ENCODE results near the gene PPARD.

The PPARD gene

GRCh38 chr6:35454391-35455110, 112.2 kb downstream of the PPARD start:
- H3K9me3 ChIP-seq: no peaks in the 10 kb centered on the region
- H3K4me3 ChIP-seq (ENCODE audit: low read depth, low read length): no peak overlapping the region
- TF ChIP-seq, protein P1, sequence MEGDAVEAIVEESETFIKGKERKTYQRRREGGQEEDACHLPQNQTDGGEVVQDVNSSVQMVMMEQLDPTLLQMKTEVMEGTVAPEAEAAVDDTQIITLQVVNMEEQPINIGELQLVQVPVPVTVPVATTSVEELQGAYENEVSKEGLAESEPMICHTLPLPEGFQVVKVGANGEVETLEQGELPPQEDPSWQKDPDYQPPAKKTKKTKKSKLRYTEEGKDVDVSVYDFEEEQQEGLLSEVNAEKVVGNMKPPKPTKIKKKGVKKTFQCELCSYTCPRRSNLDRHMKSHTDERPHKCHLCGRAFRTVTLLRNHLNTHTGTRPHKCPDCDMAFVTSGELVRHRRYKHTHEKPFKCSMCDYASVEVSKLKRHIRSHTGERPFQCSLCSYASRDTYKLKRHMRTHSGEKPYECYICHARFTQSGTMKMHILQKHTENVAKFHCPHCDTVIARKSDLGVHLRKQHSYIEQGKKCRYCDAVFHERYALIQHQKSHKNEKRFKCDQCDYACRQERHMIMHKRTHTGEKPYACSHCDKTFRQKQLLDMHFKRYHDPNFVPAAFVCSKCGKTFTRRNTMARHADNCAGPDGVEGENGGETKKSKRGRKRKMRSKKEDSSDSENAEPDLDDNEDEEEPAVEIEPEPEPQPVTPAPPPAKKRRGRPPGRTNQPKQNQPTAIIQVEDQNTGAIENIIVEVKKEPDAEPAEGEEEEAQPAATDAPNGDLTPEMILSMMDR (IDR thresholded peaks at IDR 0.05; ENCODE audit: low read depth, low read length): no peak
- no peaks in the 10 kb centered on the region; the same call in 1 of the 2 replicates for H3K27me3 ChIP-seq
- H3K36me3 ChIP-seq: peaks cover 11% of the 10 kb centered on the region
- no peak for DNase-seq
- H3K4me1 ChIP-seq: no peaks in the 10 kb centered on the region

GRCh38 chr6:35457907-35458306, 115.5 kb downstream of the PPARD start:
- Histone ChIP-seq H3K4me3 (ENCODE audit: low read depth, low read length) (no peak overlapping the region), H3K36me3 (peaks cover 17% of the 10 kb centered on the region), H3K9me3 (no peaks in the 10 kb centered on the region), H3K4me1 (no peaks in the 10 kb centered on the region), H3K27me3 (no peaks in the 10 kb centered on the region)
- TF ChIP-seq, protein P1 (IDR thresholded peaks at IDR 0.05; ENCODE audit: low read depth, low read length): no peak
- DNase-seq: no peak

DNA sequence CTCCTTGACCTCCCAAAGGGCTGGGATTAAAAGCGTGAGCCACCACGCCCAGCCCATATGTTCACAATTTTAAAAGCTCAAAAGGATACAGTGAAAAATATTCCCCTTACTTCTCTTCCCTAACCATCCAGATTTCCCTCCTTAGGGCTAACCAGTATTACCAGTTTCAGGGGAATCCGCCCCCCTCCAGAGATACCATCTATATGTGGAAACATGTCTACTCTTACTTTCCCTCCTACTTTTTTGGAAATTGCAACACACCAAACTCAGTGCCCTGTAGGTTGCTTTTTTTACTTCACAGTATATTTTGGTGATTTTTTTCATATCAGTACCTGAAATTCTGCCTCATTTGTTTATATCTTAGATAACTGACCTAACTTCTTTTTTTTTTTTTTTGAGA, 118.9 kb downstream of the PPARD start:
- Histone ChIP-seq H3K36me3 (peaks cover 12% of the 10 kb centered on the region), H3K9me3 (no peaks in the 10 kb centered on the region), H3K4me3 (ENCODE audit: low read depth, low read length) (no peak overlapping the region), H3K4me1 (no peaks in the 10 kb centered on the region), H3K27me3 (no peaks in the 10 kb centered on the region)
- TF ChIP-seq, protein P1 (IDR thresholded peaks at IDR 0.05; ENCODE audit: low read depth, low read length): no peak
- no peak for DNase-seq

- Histone ChIP-seq H3K4me1 (peaks cover 4% of the 10 kb centered on the region), H3K36me3 (peaks cover 9% of the 10 kb centered on the region; the same call in 1 of the 2 replicates), H3K4me3 (ENCODE audit: low read depth, low read length) (no peak overlapping the region), H3K27me3 (no peaks in the 10 kb centered on the region), H3K9me3 (no peaks in the 10 kb centered on the region)
- TF ChIP-seq, protein P1 (IDR thresholded peaks at IDR 0.05; ENCODE audit: low read depth, low read length): no peak
- DNase-seq: no peak
These were observed 120.9 kb downstream of the PPARD start for GRCh38 chr6:35463292-35463691.

DNA sequence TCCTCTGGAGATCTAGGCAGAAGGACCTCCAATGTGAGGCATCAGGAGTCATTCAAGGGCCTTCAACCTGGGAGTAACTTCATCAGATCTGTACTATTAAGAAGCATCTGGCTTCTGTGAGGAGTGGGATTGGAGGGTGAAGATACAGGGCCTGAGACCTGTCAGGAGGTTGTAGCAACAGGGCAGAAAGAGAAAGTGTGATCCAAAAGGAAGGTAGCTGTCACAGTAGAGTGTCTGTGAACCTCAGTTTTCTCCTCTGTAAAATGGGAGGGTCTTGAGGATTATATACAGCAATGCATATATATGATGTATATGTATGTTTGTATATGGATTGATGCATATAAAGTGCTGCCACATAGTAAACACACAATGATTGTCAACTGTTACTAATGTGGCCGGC, 123.3 kb downstream of the PPARD start:
- no peaks in the 10 kb centered on the region for H3K9me3 ChIP-seq
- H3K4me1 ChIP-seq: peaks cover 8% of the 10 kb centered on the region
- peaks cover 23% of the 10 kb centered on the region for H3K36me3 ChIP-seq
- TF ChIP-seq, protein P1 (IDR thresholded peaks at IDR 0.05; ENCODE audit: low read depth, low read length): no peak
- H3K4me3 ChIP-seq (ENCODE audit: low read depth, low read length): no peak overlapping the region
- no peak for DNase-seq
- no peaks in the 10 kb centered on the region for H3K27me3 ChIP-seq

GRCh38 chr6:35468181-35468979, 126.0 kb downstream of the PPARD start, which contains the start of gene RPL10A:
TSS of gene RPL10A (plus strand) at chr6:35468401. CDS start at chr6:35468435, 34 bp downstream.
- Histone ChIP-seq H3K4me1 (peaks cover 15% of the 10 kb centered on the region), H3K27me3 (no peaks in the 10 kb centered on the region), H3K4me3 (ENCODE audit: low read depth, low read length) (peak within 1 kb of the TSS; percentile 99), H3K9me3 (no peaks in the 10 kb centered on the region), H3K36me3 (peaks cover 49% of the 10 kb centered on the region)
- TF ChIP-seq, protein P1 (IDR thresholded peaks at IDR 0.05; ENCODE audit: low read depth, low read length): peak; percentile 95
- peak; percentile 96 for DNase-seq
